ENCODE measurements around the gene SORCS2. TPM values are rescaled to one million over a fixed set of nuclear protein-coding genes. Genes with fewer than 3 reads are reported as not detected.
"Not testable (repeated sequence)": the region's sequence is repeated elsewhere in the genome, so short reads cannot be mapped to it uniquely, and the experiment has no call there.

The SORCS2 gene
- total RNA-seq, 1 donor from 2014 or later = under 0.01 TPM

- no peak for DNase-seq (ENCODE audit: low read depth in 2 of 2)
Observed at GRCh38 chr4:7600247-7600646, 407.9 kb downstream of the SORCS2 start.

GRCh38 chr4:7602166-7602565, 409.8 kb downstream of the SORCS2 start:
- not testable (repeated sequence) for DNase-seq (ENCODE audit: low read depth in 2 of 2)

- no peak for DNase-seq (ENCODE audit: low read depth in 2 of 2)
Observed at GRCh38 chr4:7607156-7607910, 415.0 kb downstream of the SORCS2 start.

- no peak for DNase-seq (ENCODE audit: low read depth in 2 of 2)
Observed at GRCh38 chr4:7608046-7608445, 415.7 kb downstream of the SORCS2 start.

GRCh38 chr4:7609316-7609715, 417.0 kb downstream of the SORCS2 start:
- no peak for DNase-seq (ENCODE audit: low read depth in 2 of 2)

- no peak for DNase-seq (ENCODE audit: low read depth in 2 of 2)
Observed at GRCh38 chr4:7610022-7610670, 417.8 kb downstream of the SORCS2 start.

GRCh38 chr4:7610841-7611240, 418.5 kb downstream of the SORCS2 start:
- DNase-seq (ENCODE audit: low read depth in 2 of 2) = no peak

- no peak for DNase-seq (ENCODE audit: low read depth in 2 of 2)
Observed at GRCh38 chr4:7612311-7612897, 420.1 kb downstream of the SORCS2 start.

- no peak for DNase-seq (ENCODE audit: low read depth in 2 of 2)
Observed at GRCh38 chr4:7614350-7614949, 422.1 kb downstream of the SORCS2 start.

GRCh38 chr4:7616193-7616592, 423.9 kb downstream of the SORCS2 start:
- DNase-seq (ENCODE audit: low read depth in 2 of 2) = no peak

GRCh38 chr4:7618361-7618760, 426.0 kb downstream of the SORCS2 start:
- DNase-seq (ENCODE audit: low read depth in 2 of 2) = no peak

GRCh38 chr4:7620086-7620813, 427.9 kb downstream of the SORCS2 start:
- no peak for DNase-seq (ENCODE audit: low read depth in 2 of 2)

GRCh38 chr4:7620814-7621176, 428.5 kb downstream of the SORCS2 start:
- no peak for DNase-seq (ENCODE audit: low read depth in 2 of 2)

- DNase-seq (ENCODE audit: low read depth in 2 of 2) = no peak
Observed at GRCh38 chr4:7621252-7622035, 429.1 kb downstream of the SORCS2 start.

GRCh38 chr4:7622371-7622770, 430.0 kb downstream of the SORCS2 start:
- no peak for DNase-seq (ENCODE audit: low read depth in 2 of 2)

- DNase-seq (ENCODE audit: low read depth in 2 of 2) = no peak
Observed at GRCh38 chr4:7623468-7623867, 431.1 kb downstream of the SORCS2 start.

GRCh38 chr4:7624396-7624980, 432.1 kb downstream of the SORCS2 start:
- DNase-seq (ENCODE audit: low read depth in 2 of 2) = no peak

- DNase-seq (ENCODE audit: low read depth in 2 of 2) = no peak
Observed at GRCh38 chr4:7625071-7625470, 432.7 kb downstream of the SORCS2 start.

- peak; percentile 47 to 77 for DNase-seq (ENCODE audit: low read depth in 2 of 2)
Observed at GRCh38 chr4:7626531-7626930, 434.2 kb downstream of the SORCS2 start.

All from dermis microvascular lymphatic vessel endothelial cell (primary cell).